Measurements from ENCODE around the gene TLE2. TPM values are rescaled to one million over a fixed set of nuclear protein-coding genes. Genes with fewer than 3 reads are reported as not detected.

TLE2 gene
- total and polyA plus RNA-seq, 9 of the 15 experiments (the other 6 are each of a cell fraction or from before 2014, with no cell fraction given) = 0.35 to 13.1 (median 6.2) TPM

- peak in 1 of 2 experiments; percentile 75; a peak in 2 of 4 replicates for TF ChIP-seq MNT (conservative IDR thresholded peaks at IDR 0.05)
- no peak for TF ChIP-seq XRCC3 (IDR thresholded peaks at IDR 0.05)
- no peak for TF ChIP-seq NFE2 (IDR thresholded peaks at IDR 0.05; ENCODE audit: low read depth)
- no peak for TF ChIP-seq RBM14 (IDR thresholded peaks at IDR 0.05; ENCODE audit: borderline replicate concordance, insufficient read depth, low read depth, low read length)
- TF ChIP-seq RAD21 (CRISPR knock-in tag; conservative IDR thresholded peaks at IDR 0.05 in 1 of 2, IDR thresholded peaks at IDR 0.05 in 1 of 2) = no peak; a peak in 1 of 4 replicates
- TF ChIP-seq E2F8 (IDR thresholded peaks at IDR 0.05; ENCODE audit: low read depth, partially characterized antibody) = peak; percentile 61
- TF ChIP-seq BDP1 (IDR thresholded peaks at IDR 0.05; ENCODE audit: insufficient read depth, insufficient read length) = no peak
- no peak for TF ChIP-seq CHD4 (IDR thresholded peaks at IDR 0.05; ENCODE audit: insufficient read depth, insufficient replicate concordance, low read depth, low read length, poor library complexity, severe bottlenecking)
- peak; percentile 90; the same call in 1 of the 2 replicates for TF ChIP-seq SMARCE1 (IDR thresholded peaks at IDR 0.05)
- TF ChIP-seq, protein P1, sequence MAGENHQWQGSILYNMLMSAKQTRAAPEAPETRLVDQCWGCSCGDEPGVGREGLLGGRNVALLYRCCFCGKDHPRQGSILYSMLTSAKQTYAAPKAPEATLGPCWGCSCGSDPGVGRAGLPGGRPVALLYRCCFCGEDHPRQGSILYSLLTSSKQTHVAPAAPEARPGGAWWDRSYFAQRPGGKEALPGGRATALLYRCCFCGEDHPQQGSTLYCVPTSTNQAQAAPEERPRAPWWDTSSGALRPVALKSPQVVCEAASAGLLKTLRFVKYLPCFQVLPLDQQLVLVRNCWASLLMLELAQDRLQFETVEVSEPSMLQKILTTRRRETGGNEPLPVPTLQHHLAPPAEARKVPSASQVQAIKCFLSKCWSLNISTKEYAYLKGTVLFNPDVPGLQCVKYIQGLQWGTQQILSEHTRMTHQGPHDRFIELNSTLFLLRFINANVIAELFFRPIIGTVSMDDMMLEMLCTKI (IDR thresholded peaks at IDR 0.05; ENCODE audit: partially characterized antibody) = no peak
- no peak for TF ChIP-seq RHOXF2B (CRISPR knock-in tag; conservative IDR thresholded peaks at IDR 0.05)
- peak; percentile 26; the same call in 1 of the 2 replicates for TF ChIP-seq GABPA (tag; conservative IDR thresholded peaks at IDR 0.05; ENCODE audit: low read depth)
- peak; percentile 89 for TF ChIP-seq MEF2D (tag; conservative IDR thresholded peaks at IDR 0.05; ENCODE audit: low read depth)
- TF ChIP-seq, protein P2, sequence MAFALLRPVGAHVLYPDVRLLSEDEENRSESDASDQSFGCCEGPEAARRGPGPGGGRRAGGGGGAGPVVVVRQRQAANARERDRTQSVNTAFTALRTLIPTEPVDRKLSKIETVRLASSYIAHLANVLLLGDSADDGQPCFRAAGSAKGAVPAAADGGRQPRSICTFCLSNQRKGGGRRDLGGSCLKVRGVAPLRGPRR (CRISPR knock-in tag; IDR thresholded peaks at IDR 0.05) = no peak
- TF ChIP-seq ZNF24 (IDR thresholded peaks at IDR 0.05) = no peak
- no peak for TF ChIP-seq OTX1 (CRISPR knock-in tag; IDR thresholded peaks at IDR 0.05)
- TF ChIP-seq IRF9 (tag; IDR thresholded peaks at IDR 0.05) = no peak
- no peak for TF ChIP-seq ETS2 (tag; IDR thresholded peaks at IDR 0.05; ENCODE audit: borderline replicate concordance, poor library complexity, severe bottlenecking)
Observed at GRCh38 chr19:2974342-2975041, 54.6 kb downstream of the TLE2 start (continued).
